SH-SY5Y (cell line): Measurements from ENCODE around the gene XG.

ENCODE experiments used
- GATA2 ChIP-seq: IDR thresholded peaks from 2 replicates; pipeline ENCODE4 v1.6.1; 2011; ENCODE audit warnings: mild to moderate bottlenecking, low read depth, low read length
- GATA3 ChIP-seq: IDR thresholded peaks from 2 replicates; pipeline ENCODE4 v1.6.1; 2011; ENCODE audit warnings: low read depth, mild to moderate bottlenecking, low read length, moderate library complexity

GRCh38 chrX:2761246-2761645, 9.4 kb downstream of the XG start:
- no peak for TF ChIP-seq GATA2
- no peak for TF ChIP-seq GATA3
